DOHH2 (cell line): Measurements from ENCODE around the gene TSNAXIP1.

ENCODE experiments used
- EZH2phosphoT487 ChIP-seq: fragments of 200-600 bp; sonication (generic); IDR thresholded peaks from 2 replicates; pipeline ENCODE4 v1.6.1; 2017; ENCODE audit warnings: borderline replicate concordance, mild to moderate bottlenecking, antibody characterized with exemption, low read length, moderate library complexity, mixed read lengths
- TF ChIP-seq, protein P1 (sequence below): fragments of 200-600 bp; sonication (generic); IDR thresholded peaks from one replicate; pipeline ENCODE4 v1.5.1; 2014; ENCODE audit warnings: antibody characterized with exemption, mild to moderate bottlenecking, low read depth, low read length; ENCODE audit not compliant: poor library complexity, severe bottlenecking

DNA sequence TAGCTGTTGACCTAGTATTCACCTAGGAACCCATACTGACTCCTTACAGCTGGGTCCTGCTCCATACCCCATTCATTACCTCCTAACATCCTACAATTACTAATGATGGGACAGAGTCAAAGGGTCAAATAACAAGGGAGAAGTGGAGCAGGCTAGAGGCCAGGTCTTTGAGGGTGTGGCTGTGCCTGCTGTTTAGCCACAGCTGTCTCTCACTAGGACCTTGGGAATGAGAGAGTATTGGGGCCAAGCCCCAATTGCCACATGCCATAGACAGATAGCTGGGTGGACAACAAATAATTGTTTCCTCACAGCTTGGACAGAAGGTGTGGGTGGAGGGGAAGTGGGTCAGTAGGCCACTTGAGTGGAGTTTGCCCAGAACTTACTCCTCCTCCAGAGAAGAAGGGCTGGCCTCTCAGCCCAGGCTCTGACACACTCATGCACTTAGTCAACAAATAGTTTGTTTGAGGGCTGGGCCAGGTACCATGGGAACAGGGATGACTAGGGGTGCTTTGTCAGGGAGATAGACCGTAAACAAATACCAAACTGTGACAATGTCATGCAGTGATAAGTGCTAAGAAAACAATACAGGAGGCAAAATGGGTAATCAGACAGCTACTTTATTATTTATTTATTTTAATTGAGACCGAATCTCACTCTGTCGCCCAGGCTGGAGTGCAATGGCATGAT, 51.0 kb downstream of the TSNAXIP1 start:
- TF ChIP-seq, protein P1, sequence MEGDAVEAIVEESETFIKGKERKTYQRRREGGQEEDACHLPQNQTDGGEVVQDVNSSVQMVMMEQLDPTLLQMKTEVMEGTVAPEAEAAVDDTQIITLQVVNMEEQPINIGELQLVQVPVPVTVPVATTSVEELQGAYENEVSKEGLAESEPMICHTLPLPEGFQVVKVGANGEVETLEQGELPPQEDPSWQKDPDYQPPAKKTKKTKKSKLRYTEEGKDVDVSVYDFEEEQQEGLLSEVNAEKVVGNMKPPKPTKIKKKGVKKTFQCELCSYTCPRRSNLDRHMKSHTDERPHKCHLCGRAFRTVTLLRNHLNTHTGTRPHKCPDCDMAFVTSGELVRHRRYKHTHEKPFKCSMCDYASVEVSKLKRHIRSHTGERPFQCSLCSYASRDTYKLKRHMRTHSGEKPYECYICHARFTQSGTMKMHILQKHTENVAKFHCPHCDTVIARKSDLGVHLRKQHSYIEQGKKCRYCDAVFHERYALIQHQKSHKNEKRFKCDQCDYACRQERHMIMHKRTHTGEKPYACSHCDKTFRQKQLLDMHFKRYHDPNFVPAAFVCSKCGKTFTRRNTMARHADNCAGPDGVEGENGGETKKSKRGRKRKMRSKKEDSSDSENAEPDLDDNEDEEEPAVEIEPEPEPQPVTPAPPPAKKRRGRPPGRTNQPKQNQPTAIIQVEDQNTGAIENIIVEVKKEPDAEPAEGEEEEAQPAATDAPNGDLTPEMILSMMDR: no peak
- no peak for TF ChIP-seq EZH2phosphoT487
